NB4 (cell line): ENCODE results near the gene MEGF10.
"Not testable (repeated sequence)": the region's sequence is repeated elsewhere in the genome, so short reads cannot be mapped to it uniquely, and the experiment has no call there.

ENCODE experiments used
- DNase-seq: peaks from one replicate; pipeline ENCODE4 v3.0.0; 2010; ENCODE audit warnings: low read depth
- H3K4me3 ChIP-seq: one replicate; pipeline ENCODE4 v1.5.1; 2011; ENCODE audit warnings: mild to moderate bottlenecking, low read depth, low read length, moderate library complexity
- CTCF ChIP-seq: IDR thresholded peaks from one replicate; pipeline ENCODE4 v1.5.1; 2012; ENCODE audit warnings: low read depth, low read length
- MYC ChIP-seq: IDR thresholded peaks from 2 replicates; pipeline ENCODE4 v1.6.1; 2011; ENCODE audit warnings: low read depth, low read length
- POLR2A ChIP-seq: IDR thresholded peaks from 2 replicates; pipeline ENCODE4 v1.6.1; 2011; ENCODE audit warnings: mild to moderate bottlenecking; ENCODE audit not compliant: insufficient read length; ENCODE audit errors: extremely low read depth
- TF ChIP-seq, protein P1 (sequence below): IDR thresholded peaks from 2 replicates; pipeline ENCODE4 v1.6.1; 2011; ENCODE audit warnings: low read depth, low read length

The MEGF10 gene

DNA sequence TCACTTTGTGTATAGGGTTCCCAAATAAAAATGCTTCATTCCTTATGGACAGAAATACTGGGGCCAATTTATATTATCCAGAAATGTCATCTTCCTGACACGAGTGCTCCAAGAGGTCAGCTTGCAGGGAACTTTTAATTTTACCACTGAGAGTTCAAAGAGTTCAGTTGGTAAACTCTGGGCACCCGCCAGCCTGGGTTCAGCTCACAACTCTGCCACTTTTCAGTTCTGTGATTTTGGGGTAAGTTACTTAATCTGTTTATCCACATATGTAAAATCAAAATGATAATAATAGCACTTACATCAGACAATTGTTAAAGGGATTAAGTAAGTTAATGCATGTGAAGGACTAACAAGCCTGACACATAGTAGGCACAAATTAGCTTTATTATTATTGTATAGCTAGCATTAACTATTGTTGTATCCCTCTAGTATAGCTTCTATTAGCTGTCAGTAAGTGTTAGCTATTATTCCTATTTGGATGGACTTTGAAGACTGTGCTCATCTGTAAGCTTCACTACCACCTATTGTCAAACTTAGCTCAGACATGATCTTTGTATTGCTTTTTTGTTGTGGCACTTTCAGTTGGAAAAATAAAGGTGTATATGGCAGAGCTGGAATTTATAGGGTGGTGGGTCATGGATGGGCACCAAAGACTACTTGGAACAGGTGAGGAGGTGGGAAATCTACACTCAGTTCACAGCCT, 1.6 kb downstream of the MEGF10 start:
- H3K4me3 ChIP-seq, result no peak overlapping the region
- no peak for TF ChIP-seq POLR2A
- TF ChIP-seq, protein P1, sequence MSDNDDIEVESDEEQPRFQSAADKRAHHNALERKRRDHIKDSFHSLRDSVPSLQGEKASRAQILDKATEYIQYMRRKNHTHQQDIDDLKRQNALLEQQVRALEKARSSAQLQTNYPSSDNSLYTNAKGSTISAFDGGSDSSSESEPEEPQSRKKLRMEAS, result no peak
- no peak for TF ChIP-seq CTCF
- TF ChIP-seq MYC, result no peak

GRCh38 chr5:127293373-127293772, 2.8 kb downstream of the MEGF10 start:
- TF ChIP-seq CTCF (no peak), POLR2A (no peak), MYC (no peak)
- TF ChIP-seq, protein P1, result no peak
- DNase-seq, result no peak
- no peak overlapping the region for H3K4me3 ChIP-seq

More for the DNA sequence above, 1.6 kb downstream of the MEGF10 start:
- no peak for DNase-seq

DNA sequence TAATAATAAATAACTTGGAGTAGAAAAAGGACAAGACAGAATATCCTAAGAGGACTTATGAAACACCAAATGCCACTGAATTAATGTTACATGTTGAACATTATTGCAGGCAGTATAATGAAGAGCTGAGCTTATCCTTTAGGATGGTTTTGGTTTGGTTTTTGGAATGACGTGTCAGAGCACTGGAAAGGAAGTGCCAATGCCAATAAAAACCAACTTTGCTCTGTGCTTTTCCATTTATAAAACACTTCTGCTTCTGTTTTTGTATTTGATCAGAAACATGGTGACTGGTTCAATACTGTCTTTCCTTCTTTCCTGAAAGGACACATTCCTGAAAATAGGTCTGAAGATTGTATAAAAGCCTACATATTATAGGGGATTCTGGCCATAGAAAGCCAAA, 4.2 kb downstream of the MEGF10 start:
- no peak overlapping the region for H3K4me3 ChIP-seq
- no peak for DNase-seq
- no peak for TF ChIP-seq CTCF
- TF ChIP-seq, protein P1, result no peak
- TF ChIP-seq MYC, result no peak
- no peak for TF ChIP-seq POLR2A

DNA sequence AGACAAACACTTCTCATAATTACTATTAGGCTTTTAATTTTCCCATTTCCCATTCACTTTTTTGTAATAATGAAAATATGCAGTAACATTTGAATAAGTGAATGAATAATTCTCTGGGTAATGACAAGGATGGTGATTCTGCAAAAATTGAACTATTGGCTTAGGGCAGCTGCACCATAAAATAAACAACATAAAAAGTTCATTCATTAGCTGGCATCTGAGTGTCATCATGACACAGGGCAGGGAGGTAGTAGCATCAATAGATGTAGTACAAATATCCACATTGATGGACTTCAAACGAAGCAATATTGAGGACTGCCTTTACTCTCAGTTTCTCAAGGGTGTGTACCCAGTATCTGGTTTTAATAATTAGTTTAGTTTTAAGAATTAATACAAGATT, 4.9 kb downstream of the MEGF10 start:
- no peak for DNase-seq
- no peak overlapping the region for H3K4me3 ChIP-seq
- TF ChIP-seq POLR2A (no peak), MYC (no peak), CTCF (no peak)
- TF ChIP-seq, protein P1, result no peak

- no peak overlapping the region for H3K4me3 ChIP-seq
- no peak for DNase-seq
- TF ChIP-seq, protein P1, result no peak
- no peak for TF ChIP-seq POLR2A
- no peak for TF ChIP-seq CTCF
- TF ChIP-seq MYC, result no peak
Observed at GRCh38 chr5:127296321-127296720, 5.7 kb downstream of the MEGF10 start.

GRCh38 chr5:127296894-127297293, 6.3 kb downstream of the MEGF10 start:
- H3K4me3 ChIP-seq, DNase-seq: not testable (repeated sequence)
